PFSK-1 (cell line): ENCODE data around the gene FAM53B.

ENCODE experiments used
- FOXP2 ChIP-seq: optimal IDR thresholded peaks from 2 replicates; pipeline ENCODE3; 2011; ENCODE audit warnings: borderline replicate concordance, control low read depth, inconsistent platforms; ENCODE audit not compliant: insufficient read depth; ENCODE audit errors: extremely low read length, extremely low read depth
- POLR2AphosphoS5 ChIP-seq: IDR thresholded peaks from 2 replicates; pipeline ENCODE4 v1.6.1; 2012; ENCODE audit warnings: low read depth, mild to moderate bottlenecking, control low read depth, low read length, moderate library complexity
- SIN3A ChIP-seq: IDR thresholded peaks from 2 replicates; pipeline ENCODE4 v1.6.1; 2012; ENCODE audit warnings: mild to moderate bottlenecking, low read length, moderate library complexity, borderline replicate concordance; ENCODE audit not compliant: insufficient read depth
- TAF1 ChIP-seq: IDR thresholded peaks from 2 replicates; pipeline ENCODE4 v1.6.1; 2012; ENCODE audit warnings: low read length, control low read depth, borderline replicate concordance; ENCODE audit not compliant: insufficient read depth
- TF ChIP-seq, protein P1 (sequence below), 2 experiments: IDR thresholded peaks; 2 replicates each; pipeline versions ENCODE4 v1.6.1 to v1.8.0; 2011 to 2012; ENCODE audit warnings: low read depth in 2 of 2, low read length in 2 of 2, control low read depth in 1 of 2, inconsistent platforms in 1 of 2, mild to moderate bottlenecking in 1 of 2, moderate library complexity in 1 of 2; ENCODE audit not compliant: insufficient read depth in 1 of 2

Gene FAM53B

DNA sequence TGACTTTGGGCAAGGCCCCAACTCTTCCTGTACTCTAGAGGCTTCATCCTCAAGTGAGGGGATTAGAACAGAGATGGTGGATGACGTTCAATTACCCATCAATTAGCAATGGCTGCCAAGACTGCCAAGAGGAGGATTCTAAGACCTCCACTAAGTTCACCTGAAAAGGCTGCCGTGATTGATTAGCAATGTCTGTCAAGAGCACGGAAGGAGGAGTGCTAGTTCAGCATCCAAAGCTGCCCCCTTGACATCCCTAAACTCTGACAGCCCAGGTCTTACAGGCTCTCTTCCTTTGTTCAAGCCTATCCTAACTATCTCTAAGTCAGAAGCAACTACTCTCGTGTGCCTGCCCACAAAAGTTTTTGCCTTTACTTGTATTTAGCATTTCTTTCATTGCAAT is 68.4 kb downstream of the FAM53B start:
- no peak for TF ChIP-seq SIN3A
- TF ChIP-seq TAF1, result no peak
- no peak for TF ChIP-seq FOXP2
- TF ChIP-seq, protein P1, sequence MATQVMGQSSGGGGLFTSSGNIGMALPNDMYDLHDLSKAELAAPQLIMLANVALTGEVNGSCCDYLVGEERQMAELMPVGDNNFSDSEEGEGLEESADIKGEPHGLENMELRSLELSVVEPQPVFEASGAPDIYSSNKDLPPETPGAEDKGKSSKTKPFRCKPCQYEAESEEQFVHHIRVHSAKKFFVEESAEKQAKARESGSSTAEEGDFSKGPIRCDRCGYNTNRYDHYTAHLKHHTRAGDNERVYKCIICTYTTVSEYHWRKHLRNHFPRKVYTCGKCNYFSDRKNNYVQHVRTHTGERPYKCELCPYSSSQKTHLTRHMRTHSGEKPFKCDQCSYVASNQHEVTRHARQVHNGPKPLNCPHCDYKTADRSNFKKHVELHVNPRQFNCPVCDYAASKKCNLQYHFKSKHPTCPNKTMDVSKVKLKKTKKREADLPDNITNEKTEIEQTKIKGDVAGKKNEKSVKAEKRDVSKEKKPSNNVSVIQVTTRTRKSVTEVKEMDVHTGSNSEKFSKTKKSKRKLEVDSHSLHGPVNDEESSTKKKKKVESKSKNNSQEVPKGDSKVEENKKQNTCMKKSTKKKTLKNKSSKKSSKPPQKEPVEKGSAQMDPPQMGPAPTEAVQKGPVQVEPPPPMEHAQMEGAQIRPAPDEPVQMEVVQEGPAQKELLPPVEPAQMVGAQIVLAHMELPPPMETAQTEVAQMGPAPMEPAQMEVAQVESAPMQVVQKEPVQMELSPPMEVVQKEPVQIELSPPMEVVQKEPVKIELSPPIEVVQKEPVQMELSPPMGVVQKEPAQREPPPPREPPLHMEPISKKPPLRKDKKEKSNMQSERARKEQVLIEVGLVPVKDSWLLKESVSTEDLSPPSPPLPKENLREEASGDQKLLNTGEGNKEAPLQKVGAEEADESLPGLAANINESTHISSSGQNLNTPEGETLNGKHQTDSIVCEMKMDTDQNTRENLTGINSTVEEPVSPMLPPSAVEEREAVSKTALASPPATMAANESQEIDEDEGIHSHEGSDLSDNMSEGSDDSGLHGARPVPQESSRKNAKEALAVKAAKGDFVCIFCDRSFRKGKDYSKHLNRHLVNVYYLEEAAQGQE (IDR thresholded peaks at IDR 0.05; ENCODE audit: insufficient read depth in 1 of 2, low read depth in 2 of 2, low read length in 2 of 2), result no peak
- no peak for TF ChIP-seq POLR2AphosphoS5

DNA sequence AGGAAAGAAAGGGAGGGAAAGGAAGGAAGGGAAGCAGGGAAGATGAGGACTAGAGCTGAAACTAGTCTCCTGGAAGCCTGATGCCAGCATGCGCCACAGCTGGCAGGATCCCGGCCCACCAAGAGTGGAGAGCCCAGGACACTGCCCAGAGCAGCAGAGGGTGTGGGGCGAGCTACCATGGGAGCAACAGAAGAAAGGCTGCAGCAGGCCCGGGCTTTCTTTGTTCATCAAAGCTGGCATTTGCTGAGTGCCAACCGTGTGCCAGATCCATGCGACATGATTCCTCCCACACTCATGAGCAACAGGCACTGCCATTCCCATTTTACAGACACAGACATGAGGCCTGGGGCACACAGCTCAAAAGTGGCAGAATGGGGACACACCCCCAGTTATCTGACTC is 68.9 kb downstream of the FAM53B start:
- TF ChIP-seq TAF1, result no peak
- no peak for TF ChIP-seq POLR2AphosphoS5

DNA sequence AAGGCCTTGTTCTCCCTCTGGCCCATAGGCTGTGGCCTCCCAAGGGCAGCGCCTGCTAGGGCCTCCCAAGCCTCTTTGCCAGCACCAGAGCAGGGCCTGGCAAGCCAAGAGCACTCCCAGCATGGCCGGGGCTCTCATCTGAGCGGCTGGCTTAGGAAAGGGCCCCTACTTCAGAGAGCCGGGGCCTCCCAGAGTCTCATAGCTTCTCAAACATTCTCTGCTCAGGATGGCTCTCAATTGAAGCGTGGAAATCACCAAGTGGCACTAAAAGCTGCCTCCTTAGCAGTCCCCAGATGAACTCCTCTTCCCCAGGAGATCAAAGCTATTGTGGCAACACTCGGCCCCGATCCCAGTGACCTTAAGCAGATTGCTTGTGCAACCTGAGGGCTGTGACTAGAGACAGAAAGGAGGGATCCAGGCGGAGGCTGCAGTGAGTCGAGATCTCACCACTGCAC is 69.4 kb downstream of the FAM53B start:
- TF ChIP-seq TAF1 (no peak), SIN3A (no peak), FOXP2 (no peak), POLR2AphosphoS5 (no peak)
- TF ChIP-seq, protein P1 (IDR thresholded peaks at IDR 0.05; ENCODE audit: insufficient read depth in 1 of 2, low read depth in 2 of 2, low read length in 2 of 2), result no peak

DNA sequence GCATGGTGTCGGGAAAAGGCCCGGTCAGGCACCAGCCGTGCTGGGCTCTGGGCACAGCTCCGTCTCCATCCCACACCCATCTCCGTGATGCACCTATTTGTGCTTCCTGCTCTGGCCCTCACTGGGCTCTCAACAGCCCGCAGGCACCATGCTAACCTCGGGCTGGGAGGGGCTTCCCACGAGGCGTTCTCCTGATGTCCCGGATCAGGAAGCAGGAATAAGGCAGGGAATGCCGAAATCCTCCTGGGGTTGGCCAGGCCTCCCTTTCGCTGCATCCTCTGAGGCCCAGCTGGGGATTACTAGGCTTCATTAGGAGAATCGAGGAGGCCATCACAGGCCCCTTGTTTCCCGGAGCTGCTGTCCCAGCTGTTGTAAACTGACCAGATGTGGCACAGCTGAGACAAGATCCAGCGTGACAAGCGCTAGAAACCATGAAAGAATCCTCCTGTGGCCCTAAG is 72.0 kb downstream of the FAM53B start:
- TF ChIP-seq TAF1 (no peak), SIN3A (no peak), FOXP2 (no peak)
- TF ChIP-seq, protein P1 (IDR thresholded peaks at IDR 0.05; ENCODE audit: insufficient read depth in 1 of 2, low read depth in 2 of 2, low read length in 2 of 2), result no peak

DNA sequence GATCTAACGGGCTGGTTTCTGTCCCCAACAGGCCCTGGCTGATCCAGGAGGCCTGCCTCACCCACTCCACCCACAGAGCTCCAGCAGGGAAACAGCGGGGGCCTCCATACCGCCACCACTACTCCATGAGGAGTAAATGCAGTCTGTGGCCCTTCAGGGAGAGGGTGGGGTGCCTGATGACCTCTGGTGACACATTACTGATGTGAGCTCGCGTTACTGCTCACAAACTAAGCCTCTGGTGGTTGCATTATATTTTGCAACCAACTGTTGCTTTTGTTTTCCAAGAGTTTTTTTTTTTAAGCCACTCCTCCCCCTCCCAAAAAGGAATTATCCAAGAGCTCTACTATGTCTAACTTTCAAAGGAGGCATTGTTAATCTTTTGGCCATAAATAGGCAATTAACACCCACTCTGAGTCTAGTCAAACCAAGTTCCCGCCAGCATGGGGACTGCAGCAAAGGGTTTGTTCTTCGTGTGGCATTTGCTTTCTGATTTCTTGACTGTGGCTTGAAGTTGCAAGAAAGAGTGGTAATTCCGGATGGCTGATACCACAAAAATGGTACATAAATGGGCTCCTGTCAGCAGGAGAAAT is 72.6 kb downstream of the FAM53B start:
- TF ChIP-seq FOXP2 (no peak), POLR2AphosphoS5 (no peak), SIN3A (no peak), TAF1 (no peak)
- TF ChIP-seq, protein P1 (IDR thresholded peaks at IDR 0.05; ENCODE audit: insufficient read depth in 1 of 2, low read depth in 2 of 2, low read length in 2 of 2), result no peak
